K562 (cell line): ENCODE data around the gene DCAF11. TPM values are rescaled to one million over a fixed set of nuclear protein-coding genes. Genes with fewer than 3 reads are reported as not detected.
A peak's percentile ranks its signal among the peaks of the same experiment; 100 is the strongest.

ENCODE experiments used
- ATAC-seq: fragments of 200-7000 bp; cut with Tn5 transposase; 3 replicates; pipeline ENCODE4 v1.9.1; 2020; ENCODE audit warnings: moderate library complexity
- BruUV-seq: library from RNA; stranded (reverse); fragments of 400-500 nt; replicated peaks from 2 replicates; lab custom pipeline; 2021; lab: Mats Ljungman, UMichigan
- CTCF ChIA-PET: fragments of 300-600 bp; formaldehyde crosslinking; extraction: SDS; loops from one replicate; lab custom pipeline; 2021; ENCODE audit warnings: low intra/inter-chr PET ratio; lab: Yijun Ruan, JAX
- POLR2A ChIA-PET: fragments of 300-600, 350-650 bp; sonication (Branson Sonifier 250); formaldehyde crosslinking; extraction: SDS; loops from one replicate; lab custom pipeline; 2021; ENCODE audit warnings: antibody characterized with exemption, inconsistent platforms; lab: Yijun Ruan, JAX
- DNase-seq, 4 experiments: peaks; one replicate each; pipeline versions ENCODE4 v3.0.0 to v3.0.0-alpha.2; 2011 to 2018; ENCODE audit warnings: low spot score in 3 of 4, mixed read lengths in 3 of 4; ENCODE audit errors: extremely low read depth in 1 of 4
- FAIRE-seq: peaks from 2 replicates; lab custom pipeline; 2011; peaks lifted over from hg19 to GRCh38; lab: Jason Lieb, UNC
- H2AFZ ChIP-seq: 2 replicates; pipeline ENCODE4 v1.6.0; 2011; ENCODE audit warnings: low read depth, low read length, control low read depth, inconsistent platforms
- H3K27ac ChIP-seq: fragments of 200-600 bp; 3 replicates; pipeline ENCODE4 v1.8.0; 2011; ENCODE audit warnings: low read depth, mild to moderate bottlenecking, control low read depth, inconsistent platforms, low read length, moderate library complexity, mixed read lengths; ENCODE audit errors: extremely low read depth
- H3K27me3 ChIP-seq, 2 experiments: fragments of 300-600 bp in 1 of 2; 2 replicates in 1 of 2; 3 replicates in 1 of 2; pipeline versions ENCODE4 v1.6.0 to v1.8.0; 2011; ENCODE audit warnings: inconsistent platforms in 2 of 2, low read length in 2 of 2, mild to moderate bottlenecking in 1 of 2, mixed read lengths in 1 of 2, moderate library complexity in 1 of 2; ENCODE audit not compliant: control insufficient read depth in 2 of 2, insufficient read depth in 2 of 2
- H3K36me3 ChIP-seq: fragments of 300-600 bp; 3 replicates; pipeline ENCODE4 v1.8.0; 2011; ENCODE audit warnings: mild to moderate bottlenecking, low read length, inconsistent platforms; ENCODE audit not compliant: control insufficient read depth, insufficient read depth
- H3K4me1 ChIP-seq, 2 experiments: fragments of 200-600 bp in 1 of 2; replicated peaks in 1 of 2; 2 replicates in 1 of 2; 3 replicates in 1 of 2; pipeline versions ENCODE4 v1.5.1 to v1.8.0; 2011; ENCODE audit warnings: inconsistent platforms in 2 of 2, low read length in 2 of 2, mild to moderate bottlenecking in 1 of 2, mixed read lengths in 1 of 2, moderate library complexity in 1 of 2; ENCODE audit not compliant: control insufficient read depth in 2 of 2, insufficient read depth in 2 of 2
- H3K4me2 ChIP-seq: 2 replicates; pipeline ENCODE4 v1.6.1; 2011; ENCODE audit warnings: low read length, control low read depth, inconsistent platforms, mixed read lengths; ENCODE audit not compliant: insufficient read depth
- H3K4me3 ChIP-seq: fragments of 200-600 bp; sonication (generic), shearing (Covaris generic); 2 replicates; pipeline ENCODE4 v1.5.1; 2016; ENCODE audit warnings: control low read depth, inconsistent platforms
- H3K79me2 ChIP-seq: fragments of 200-600 bp; 3 replicates; pipeline ENCODE4 v1.8.0; 2011; ENCODE audit warnings: low read length, inconsistent platforms; ENCODE audit not compliant: control insufficient read depth, insufficient read depth
- H3K9ac ChIP-seq, 2 experiments: 2 replicates each; pipeline versions ENCODE4 v1.6.0 to v1.6.1; 2011; ENCODE audit warnings: low read depth in 2 of 2, low read length in 2 of 2, control low read depth in 1 of 2, inconsistent platforms in 1 of 2, mild to moderate bottlenecking in 1 of 2, mixed read lengths in 1 of 2; ENCODE audit not compliant: insufficient read depth in 1 of 2
- H3K9me1 ChIP-seq: one replicate; pipeline ENCODE4 v1.6.0; 2011; ENCODE audit warnings: inconsistent platforms, mild to moderate bottlenecking, low read length, moderate library complexity; ENCODE audit not compliant: control insufficient read depth, insufficient read depth
- H3K9me3 ChIP-seq: replicated peaks from 2 replicates; pipeline ENCODE4 v1.5.1; 2011; ENCODE audit warnings: low read depth, low read length, inconsistent platforms; ENCODE audit not compliant: control insufficient read depth, insufficient read depth
- H4K20me1 ChIP-seq: replicated peaks from 2 replicates; pipeline ENCODE4 v1.6.1; 2011; ENCODE audit warnings: low read length, inconsistent platforms, mixed read lengths; ENCODE audit not compliant: control insufficient read depth, insufficient read depth
- CBX1 ChIP-seq: sonication (generic); IDR thresholded peaks from 2 replicates; pipeline ENCODE4 v1.6.1; 2016; ENCODE audit warnings: antibody characterized with exemption, low read depth, mild to moderate bottlenecking
- NFIC ChIP-seq: fragments of 450-650 bp; IDR thresholded peaks from 2 replicates; pipeline ENCODE4 v1.6.1; 2017; ENCODE audit warnings: mild to moderate bottlenecking, inconsistent platforms
- SNIP1 ChIP-seq: fragments of 450-650 bp; IDR thresholded peaks from 2 replicates; pipeline ENCODE4 v1.7.1; 2017; ENCODE audit warnings: low read depth, mild to moderate bottlenecking
- ZBTB8A ChIP-seq: fragments of 450-650 bp; IDR thresholded peaks from 2 replicates; pipeline ENCODE4 v1.6.1; 2018; ENCODE audit warnings: mild to moderate bottlenecking, moderate library complexity; ENCODE audit not compliant: partially characterized antibody
- ZNF263 ChIP-seq: sonication (generic); formaldehyde crosslinking; IDR thresholded peaks from 2 replicates; pipeline ENCODE4 v1.8.0; 2022; ENCODE audit warnings: mild to moderate bottlenecking, missing genetic modification reagents, borderline replicate concordance
- ZNF764 ChIP-seq: fragments of 250-450 bp; sonication (Bioruptor Pico); IDR thresholded peaks from 2 replicates; pipeline ENCODE4 v1.4.0; 2020; ENCODE audit warnings: low read depth, mild to moderate bottlenecking, moderate library complexity
- WGBS: fragments of 100-300 bp; shearing (Covaris generic); methylation state at CpG from one replicate; pipeline ENCODE4 v1.1.6; 2016; ENCODE audit warnings: low coverage, mixed read lengths; ENCODE audit not compliant: insufficient coverage; ENCODE audit errors: missing lambda C conversion rate; 5-methylcytosine and 5-hydroxymethylcytosine counted together
- in situ Hi-C: fragments of 300-500 bp; cut with MboI; formaldehyde crosslinking; loops from 4 replicates; pipeline ENCODE4 v1.15.0; 2018; ENCODE audit warnings: inconsistent platforms, mixed read lengths
- intact Hi-C: fragments of 100-400 bp; cut with micrococcal nuclease; formaldehyde crosslinking; loops from 2 replicates; pipeline ENCODE4 v1.14.2; 2022
- polyA plus RNA-seq, 8 experiments: library from polyadenylated mRNA; depleted of rRNA in 4 of 8; stranded (reverse) in 5 of 8; unstranded in 3 of 8; fragments of >200 nt; fragmentation: Nextera tagmentation in 2 of 8; fragmentation: Illumina TruSeq in 1 of 8; extraction: Ambion mirVana in 2 of 8; extraction: Trizol in 1 of 8; gene quantifications; 2 replicates each; pipeline versions ENCODE4 v1.2.1 to v1.2.3, GENCODE V29; 2011 to 2014; ENCODE audit warnings: inconsistent platforms in 1 of 8, missing spikeins in 1 of 8
- total RNA-seq, 7 experiments: library from RNA; depleted of rRNA in 6 of 7; stranded (reverse); fragments of >200 nt in 6 of 7; fragmentation: Illumina TruSeq in 2 of 7; extraction: Trizol in 2 of 7; gene quantifications; 2 replicates each; pipeline versions ENCODE4 v1.2.1 to v1.2.3, GENCODE V29; 2011 to 2021; ENCODE audit warnings: low replicate concordance in 1 of 7
- TF ChIP-seq, protein P1 (sequence below): fragments of 250-450 bp; sonication (Bioruptor Pico); IDR thresholded peaks from 2 replicates; pipeline ENCODE4 v1.5.0; 2020; ENCODE audit warnings: mild to moderate bottlenecking, borderline replicate concordance
- TF ChIP-seq, protein P2 (sequence below): fragments of 450-650 bp; formaldehyde crosslinking; IDR thresholded peaks from 2 replicates; pipeline ENCODE4 v1.4.0; 2020; ENCODE audit warnings: mild to moderate bottlenecking, moderate library complexity
- TF ChIP-seq, protein P3 (sequence below): fragments of 450-650 bp; conservative IDR thresholded peaks from 2 replicates; pipeline ENCODE4 v1.6.1; 2016; ENCODE audit warnings: missing genetic modification characterization, low read depth, mild to moderate bottlenecking, missing compliant biosample characterization, moderate library complexity

The DCAF11 gene
- total and polyA plus RNA-seq, 9 of the 15 experiments (the other 6 are each of a cell fraction or from before 2014, with no cell fraction given) = 8.5 to 46.2 (median 36.4) TPM

DNA sequence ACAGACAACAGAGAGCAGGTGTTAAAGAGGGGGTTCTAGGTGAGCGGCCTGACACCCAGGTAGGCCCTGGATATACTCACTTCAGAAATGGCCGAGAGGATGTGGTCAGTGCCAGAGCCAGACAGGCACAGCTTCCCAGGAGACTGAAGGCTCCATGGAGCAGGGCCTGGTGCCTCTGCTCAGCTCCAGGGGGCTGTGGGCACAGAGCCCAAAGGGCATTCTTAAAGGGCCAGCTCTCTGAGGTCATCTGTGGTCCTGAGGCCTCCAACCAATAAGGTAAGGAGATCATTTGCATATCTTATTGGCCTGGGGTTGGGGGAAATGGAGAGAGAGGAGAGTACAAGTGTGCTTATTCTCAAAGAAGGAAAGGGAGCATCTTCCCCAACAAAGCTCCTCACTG, 30.1 kb upstream of the DCAF11 start:
- no peak overlapping the region for H2AFZ ChIP-seq
- no peak overlapping the region for H3K9ac ChIP-seq
- no peaks in the 10 kb centered on the region for H3K9me1 ChIP-seq
- H3K9me3 ChIP-seq = no peaks in the 10 kb centered on the region
- H3K27me3 ChIP-seq = no peaks in the 10 kb centered on the region
- no peaks in the 10 kb centered on the region for H3K79me2 ChIP-seq
- H3K4me1 ChIP-seq = peaks cover 18 to 28% of the 10 kb centered on the region in 2 experiments
- DNase-seq (peak in 1 of 4 experiments; percentile 13), ATAC-seq (no peak), FAIRE-seq (no peak)
- intact Hi-C loops = no loop called here
- H3K36me3 ChIP-seq = no peaks in the 10 kb centered on the region
- BruUV-seq = no TSS peak
- no peak overlapping the region for H3K4me2 ChIP-seq
- H4K20me1 ChIP-seq = no peaks in the 10 kb centered on the region
- no peak overlapping the region for H3K27ac ChIP-seq
- no peak overlapping the region for H3K4me3 ChIP-seq
- 91% methylated on average over 2 of the region's 2 CpGs for WGBS
- CTCF ChIA-PET = interaction anchor here (0.6 kb wide), 1 partner anchor 301 kb away, joined by 4 read pairs; no protein-coding TSS in a partner anchor
- in situ Hi-C loops = no loop called here
- TF ChIP-seq, protein P1, sequence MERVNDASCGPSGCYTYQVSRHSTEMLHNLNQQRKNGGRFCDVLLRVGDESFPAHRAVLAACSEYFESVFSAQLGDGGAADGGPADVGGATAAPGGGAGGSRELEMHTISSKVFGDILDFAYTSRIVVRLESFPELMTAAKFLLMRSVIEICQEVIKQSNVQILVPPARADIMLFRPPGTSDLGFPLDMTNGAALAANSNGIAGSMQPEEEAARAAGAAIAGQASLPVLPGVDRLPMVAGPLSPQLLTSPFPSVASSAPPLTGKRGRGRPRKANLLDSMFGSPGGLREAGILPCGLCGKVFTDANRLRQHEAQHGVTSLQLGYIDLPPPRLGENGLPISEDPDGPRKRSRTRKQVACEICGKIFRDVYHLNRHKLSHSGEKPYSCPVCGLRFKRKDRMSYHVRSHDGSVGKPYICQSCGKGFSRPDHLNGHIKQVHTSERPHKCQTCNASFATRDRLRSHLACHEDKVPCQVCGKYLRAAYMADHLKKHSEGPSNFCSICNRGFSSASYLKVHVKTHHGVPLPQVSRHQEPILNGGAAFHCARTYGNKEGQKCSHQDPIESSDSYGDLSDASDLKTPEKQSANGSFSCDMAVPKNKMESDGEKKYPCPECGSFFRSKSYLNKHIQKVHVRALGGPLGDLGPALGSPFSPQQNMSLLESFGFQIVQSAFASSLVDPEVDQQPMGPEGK (CRISPR knock-in tag) = no peak
- 0 out of 2 replicates have a peak, but pooled peaks have one; percentile 7 for TF ChIP-seq NFIC
- POLR2A ChIA-PET = interaction anchor here (0.5 to 1.0 kb wide), 2 partner anchors 10 to 20 kb away, joined by 3 read pairs; no protein-coding TSS in a partner anchor

DNA sequence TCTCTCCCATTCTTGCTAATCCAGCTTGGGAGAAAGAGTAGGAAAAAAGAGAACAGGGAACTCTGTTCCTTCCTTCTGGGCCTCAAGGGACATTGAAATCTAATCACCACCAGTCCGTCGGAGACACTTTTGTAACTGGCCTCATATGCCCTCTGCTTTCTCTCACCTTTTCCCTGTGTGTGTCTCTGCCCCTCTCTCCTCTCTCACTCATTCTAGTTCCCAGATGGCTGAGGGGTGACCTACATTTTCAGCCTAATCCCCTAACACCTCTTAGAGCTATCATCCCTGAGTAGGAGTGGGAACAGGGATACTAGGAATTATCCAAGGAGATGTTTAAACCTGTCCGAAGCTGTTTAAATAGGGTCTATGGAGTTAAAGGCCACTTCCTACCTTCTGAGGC, 29.4 kb upstream of the DCAF11 start:
- no peak for ATAC-seq
- Histone ChIP-seq H3K9me3 (no peaks in the 10 kb centered on the region), H3K27ac (no peak overlapping the region), H2AFZ (no peak overlapping the region), H3K36me3 (no peaks in the 10 kb centered on the region), H3K4me2 (no peak overlapping the region), H3K9me1 (no peaks in the 10 kb centered on the region), H3K79me2 (no peaks in the 10 kb centered on the region), H3K27me3 (no peaks in the 10 kb centered on the region), H3K9ac (no peak overlapping the region), H3K4me1 (peaks cover 14 to 25% of the 10 kb centered on the region in 2 experiments), H3K4me3 (no peak overlapping the region), H4K20me1 (no peaks in the 10 kb centered on the region)
- CTCF ChIA-PET = interaction anchor here (0.6 kb wide), 1 partner anchor 300 kb away, joined by 4 read pairs; no protein-coding TSS in a partner anchor
- DNase-seq = no peak
- BruUV-seq = no TSS peak
- intact Hi-C loops (no loop called here), in situ Hi-C loops (loop anchor here (5.0 kb wide), 1 partner anchor 73 kb away; no protein-coding TSS in a partner anchor)
- FAIRE-seq = no peak
- POLR2A ChIA-PET = no interaction called here
- 82% methylated on average over 3 of the region's 3 CpGs for WGBS
- TF ChIP-seq, protein P2, sequence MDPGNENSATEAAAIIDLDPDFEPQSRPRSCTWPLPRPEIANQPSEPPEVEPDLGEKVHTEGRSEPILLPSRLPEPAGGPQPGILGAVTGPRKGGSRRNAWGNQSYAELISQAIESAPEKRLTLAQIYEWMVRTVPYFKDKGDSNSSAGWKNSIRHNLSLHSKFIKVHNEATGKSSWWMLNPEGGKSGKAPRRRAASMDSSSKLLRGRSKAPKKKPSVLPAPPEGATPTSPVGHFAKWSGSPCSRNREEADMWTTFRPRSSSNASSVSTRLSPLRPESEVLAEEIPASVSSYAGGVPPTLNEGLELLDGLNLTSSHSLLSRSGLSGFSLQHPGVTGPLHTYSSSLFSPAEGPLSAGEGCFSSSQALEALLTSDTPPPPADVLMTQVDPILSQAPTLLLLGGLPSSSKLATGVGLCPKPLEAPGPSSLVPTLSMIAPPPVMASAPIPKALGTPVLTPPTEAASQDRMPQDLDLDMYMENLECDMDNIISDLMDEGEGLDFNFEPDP (CRISPR knock-in tag) = no peak
- TF ChIP-seq CBX1 (no peak), ZBTB8A (no peak), ZNF263 (CRISPR knock-in tag) (no peak), SNIP1 (no peak), ZNF764 (CRISPR knock-in tag) (no peak)
- TF ChIP-seq, protein P3, sequence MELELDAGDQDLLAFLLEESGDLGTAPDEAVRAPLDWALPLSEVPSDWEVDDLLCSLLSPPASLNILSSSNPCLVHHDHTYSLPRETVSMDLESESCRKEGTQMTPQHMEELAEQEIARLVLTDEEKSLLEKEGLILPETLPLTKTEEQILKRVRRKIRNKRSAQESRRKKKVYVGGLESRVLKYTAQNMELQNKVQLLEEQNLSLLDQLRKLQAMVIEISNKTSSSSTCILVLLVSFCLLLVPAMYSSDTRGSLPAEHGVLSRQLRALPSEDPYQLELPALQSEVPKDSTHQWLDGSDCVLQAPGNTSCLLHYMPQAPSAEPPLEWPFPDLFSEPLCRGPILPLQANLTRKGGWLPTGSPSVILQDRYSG (tag) = no peak
